VCaP (cell line): ENCODE results near the gene NEDD4L.

Experiments used
- H3K27ac ChIP-seq: fragments of 450-650 bp; 2 replicates; pipeline ENCODE4 v1.5.1; 2017
- CTCF ChIP-seq: fragments of 450-650 bp; conservative IDR thresholded peaks from 2 replicates; pipeline ENCODE4 v1.5.1; 2017; ENCODE audit warnings: mild to moderate bottlenecking, moderate library complexity

Gene NEDD4L

GRCh38 chr18:58067601-58068000 lies 23.6 kb downstream of the NEDD4L start:
- 0 out of 2 replicates have a peak, but pooled peaks have one; percentile 17 for TF ChIP-seq CTCF
- no peak overlapping the region for H3K27ac ChIP-seq

GRCh38 chr18:58069099-58069498 lies 25.1 kb downstream of the NEDD4L start:
- TF ChIP-seq CTCF = no peak
- no peak overlapping the region for H3K27ac ChIP-seq

- TF ChIP-seq CTCF = no peak
- H3K27ac ChIP-seq = no peak overlapping the region
Measured at GRCh38 chr18:58069721-58070292, 25.8 kb downstream of the NEDD4L start.

GRCh38 chr18:58076052-58076451 lies 32.0 kb downstream of the NEDD4L start:
- H3K27ac ChIP-seq = peak overlapping the region; percentile 63
- TF ChIP-seq CTCF = no peak

GRCh38 chr18:58077329-58077728 lies 33.3 kb downstream of the NEDD4L start:
- H3K27ac ChIP-seq = peak overlapping the region; percentile 63

GRCh38 chr18:58078889-58079573 lies 35.0 kb downstream of the NEDD4L start:
- TF ChIP-seq CTCF = no peak
- peak overlapping the region; percentile 63; the same call in 1 of the 2 replicates for H3K27ac ChIP-seq

More at GRCh38 chr18:58077329-58077728, 33.3 kb downstream of the NEDD4L start:
- no peak for TF ChIP-seq CTCF

GRCh38 chr18:58080451-58080850 lies 36.4 kb downstream of the NEDD4L start:
- TF ChIP-seq CTCF = no peak
- peak overlapping the region; percentile 63 for H3K27ac ChIP-seq
